Esophagus muscularis mucosa (tissue), 3 donors: ENCODE measurements around the gene ALOX15B.

ENCODE experiments used
- CTCF ChIP-seq, 3 experiments: fragments of 200-600 bp in 2 of 3; fragments of 450-650 bp in 1 of 3; sonication (generic) in 2 of 3; IDR thresholded peaks; one replicate each; pipeline ENCODE4 v1.5.1; 2017 to 2019; ENCODE audit warnings: antibody characterized with exemption in 3 of 3, mild to moderate bottlenecking in 2 of 3, moderate library complexity in 1 of 3
- EP300 ChIP-seq: sonication (generic); formaldehyde crosslinking; IDR thresholded peaks from one replicate; pipeline ENCODE4 v1.6.1; 2017; ENCODE audit warnings: antibody characterized with exemption

DNA sequence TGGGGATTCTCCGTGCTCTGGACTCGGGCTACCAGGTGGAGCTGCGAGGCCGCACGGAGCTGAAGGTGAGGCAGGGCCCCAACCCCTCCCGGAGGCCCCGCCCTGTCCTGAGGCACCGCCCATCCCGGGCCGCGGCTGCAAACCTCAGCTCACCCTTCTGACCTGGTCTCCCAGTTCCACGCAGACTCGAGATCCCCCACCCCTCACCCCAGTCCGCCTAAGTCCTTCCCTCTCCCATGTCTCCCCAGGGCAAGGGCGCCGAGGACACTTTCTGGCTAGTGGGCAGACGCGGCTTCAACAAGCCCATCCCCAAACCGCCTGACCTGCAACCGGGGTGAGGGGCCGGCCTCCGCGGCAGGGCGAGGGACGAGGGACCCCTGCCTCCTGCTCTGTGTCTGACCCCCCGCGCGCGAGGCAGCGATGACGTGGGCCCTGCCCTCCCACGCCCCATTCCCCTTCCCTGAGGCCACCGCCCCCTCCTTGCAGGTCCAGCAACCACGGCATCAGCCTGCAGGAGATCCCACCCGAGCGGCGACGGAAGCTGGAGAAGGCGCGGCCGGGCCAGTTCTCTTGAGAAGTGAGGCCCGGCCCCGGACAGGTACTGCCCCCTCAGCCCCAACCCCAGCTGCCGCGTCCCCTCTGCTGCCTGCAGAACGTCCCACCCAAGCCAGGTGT lies 22.8 kb upstream of the ALOX15B start:
- TF ChIP-seq CTCF (IDR thresholded peaks at IDR 0.05) (no peak), EP300 (no peak)
